Measurements from ENCODE around the gene HPN.

HPN gene

GRCh38 chr19:35000647-35001501 is 40.6 kb upstream of the HPN start (continued):
- TF ChIP-seq ZNF518A (tag by site-specific recombination; conservative IDR thresholded peaks at IDR 0.05; ENCODE audit: low read depth) (no peak), SCRT2 (tag by site-specific recombination; IDR thresholded peaks at IDR 0.05) (peak; percentile 69; the same call in 1 of the 2 replicates), KLF10 (tag by site-specific recombination; IDR thresholded peaks at IDR 0.05) (no peak), MEIS1 (CRISPR knock-in tag; IDR thresholded peaks at IDR 0.05; ENCODE audit: borderline replicate concordance) (no peak), ZNF473 (tag by site-specific recombination; IDR thresholded peaks at IDR 0.05) (no peak), YY2 (tag by site-specific recombination; IDR thresholded peaks at IDR 0.05) (peak; percentile 43; the same call in 1 of the 2 replicates), OSR2 (tag by site-specific recombination; IDR thresholded peaks at IDR 0.05) (no peak), ZNF239 (tag by site-specific recombination; IDR thresholded peaks at IDR 0.05) (no peak), ZNF658 (tag by site-specific recombination; IDR thresholded peaks at IDR 0.05) (no peak), ZSCAN16 (tag by site-specific recombination; IDR thresholded peaks at IDR 0.05) (no peak), KLF16 (tag by site-specific recombination; IDR thresholded peaks at IDR 0.05) (peak; percentile 64), ZNF394 (tag by site-specific recombination; IDR thresholded peaks at IDR 0.05; ENCODE audit: borderline replicate concordance) (no peak), ZNF404 (tag by site-specific recombination; IDR thresholded peaks at IDR 0.05) (no peak), IKZF3 (tag by site-specific recombination; IDR thresholded peaks at IDR 0.05) (no peak), ZNF701 (tag by site-specific recombination; IDR thresholded peaks at IDR 0.05) (no peak), ZNF596 (tag by site-specific recombination; IDR thresholded peaks at IDR 0.05) (no peak), ZBTB26 (tag by site-specific recombination; optimal IDR thresholded peaks at IDR 0.05) (peak; percentile 72), ZNF670 (tag by site-specific recombination; IDR thresholded peaks at IDR 0.05; ENCODE audit: low read depth) (no peak), ZNF132 (tag by site-specific recombination; IDR thresholded peaks at IDR 0.05; ENCODE audit: borderline replicate concordance) (no peak), ZNF280C (tag by site-specific recombination; IDR thresholded peaks at IDR 0.05) (no peak), ZBTB48 (tag by site-specific recombination; IDR thresholded peaks at IDR 0.05) (peak; percentile 71), ZNF223 (tag by site-specific recombination; IDR thresholded peaks at IDR 0.05) (peak; percentile 80), SP7 (tag by site-specific recombination; IDR thresholded peaks at IDR 0.05) (no peak; the same call in 1 of the 2 replicates), PATZ1 (tag by site-specific recombination; IDR thresholded peaks at IDR 0.05) (peak; percentile 97), GLIS1 (tag by site-specific recombination; IDR thresholded peaks at IDR 0.05) (no peak; the same call in 1 of the 2 replicates), PRDM4 (tag by site-specific recombination; IDR thresholded peaks at IDR 0.05) (no peak)
